Activated CD4-positive, alpha-beta T cell treated with anti-CD3 and anti-CD28 coated beads, Interleukin-2, amount 50 U/mL, for 16 hours (primary cell): Measurements from ENCODE around the gene VPS4B.
A peak's percentile ranks its signal among the peaks of the same experiment; 100 is the strongest.

ENCODE experiments used
- DNase-seq: peaks from one replicate; pipeline ENCODE4 v3.0.0-alpha.2; 2020

The VPS4B gene

DNA sequence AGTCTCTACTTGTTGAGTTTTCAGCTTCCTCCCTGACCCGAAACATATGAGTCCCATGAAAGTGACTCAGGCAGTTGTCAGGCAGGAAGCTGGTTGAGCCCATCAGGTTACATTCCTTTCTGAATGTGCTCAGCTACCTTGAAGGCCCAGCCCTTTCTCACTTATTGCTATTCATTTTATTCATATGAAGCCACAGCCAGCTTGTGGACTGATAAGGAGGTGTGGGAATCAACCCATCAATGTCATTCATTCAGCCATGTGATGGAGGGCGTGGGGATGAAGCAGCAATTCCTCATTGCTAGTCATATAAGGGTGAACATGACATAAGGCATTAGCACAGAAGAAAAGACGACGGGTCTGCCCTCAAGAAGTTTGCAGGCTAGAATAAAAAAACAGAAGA lies 5.3 kb upstream of the VPS4B start:
- no peak for DNase-seq

DNA sequence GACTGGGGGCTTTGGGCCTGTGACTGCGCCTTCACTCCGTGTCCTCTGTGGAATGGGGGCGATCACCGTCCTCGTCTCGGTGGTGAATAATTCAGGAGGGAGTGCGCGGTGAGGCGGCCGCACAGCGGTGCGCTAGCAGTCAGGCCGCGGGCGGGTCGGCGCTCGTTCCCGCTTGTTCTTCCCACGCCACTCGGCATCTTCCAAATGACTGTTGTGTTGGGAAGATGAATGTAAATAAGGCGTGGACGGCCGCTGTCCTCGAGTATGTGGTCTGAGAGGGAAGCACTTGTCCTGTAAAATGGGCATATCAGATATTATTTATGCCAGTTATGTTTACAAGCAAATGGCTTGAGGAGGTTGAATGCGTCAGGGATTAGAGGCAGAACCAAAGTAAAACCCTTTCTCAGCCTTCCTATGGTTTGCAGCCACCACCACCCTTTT lies 608 bp upstream of the VPS4B start:
- DNase-seq = no peak

DNA sequence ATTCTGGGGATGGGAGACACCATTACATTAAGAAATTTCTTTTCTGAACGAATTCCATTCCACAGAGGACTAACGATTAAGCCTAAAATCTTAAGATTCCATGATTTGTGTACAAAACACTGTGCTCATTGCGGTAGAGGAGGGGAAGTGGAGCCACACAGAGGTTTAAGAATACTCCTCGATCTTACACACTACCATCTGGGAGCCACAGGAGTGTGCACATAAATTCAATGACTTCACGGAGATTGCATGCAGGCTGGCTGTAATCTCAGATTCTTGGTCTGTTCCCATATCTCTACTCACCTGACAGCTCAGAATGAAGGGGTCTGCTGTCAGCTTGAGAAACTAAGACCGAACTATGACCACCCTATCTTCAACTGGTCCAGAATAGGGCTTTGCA lies 762 bp downstream of the VPS4B start:
- DNase-seq = no peak

DNA sequence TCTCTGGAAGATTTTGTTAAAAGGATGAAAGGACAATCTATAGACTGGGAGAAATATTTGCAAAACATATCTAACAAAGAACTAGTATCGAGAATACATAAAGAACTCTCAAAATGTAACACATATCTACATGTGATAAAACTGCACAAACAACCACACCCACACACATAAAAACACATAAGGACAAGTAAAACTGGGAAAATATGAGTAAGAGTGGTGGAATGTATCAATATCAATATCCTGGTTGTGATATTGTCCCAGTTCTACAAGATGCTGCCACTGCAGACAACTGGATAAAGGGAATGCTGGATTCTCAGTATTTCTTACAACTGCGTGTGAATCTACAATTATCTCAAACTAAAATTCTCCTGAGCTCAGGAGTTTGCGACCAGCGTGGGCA lies 9.3 kb downstream of the VPS4B start:
- DNase-seq = no peak

DNA sequence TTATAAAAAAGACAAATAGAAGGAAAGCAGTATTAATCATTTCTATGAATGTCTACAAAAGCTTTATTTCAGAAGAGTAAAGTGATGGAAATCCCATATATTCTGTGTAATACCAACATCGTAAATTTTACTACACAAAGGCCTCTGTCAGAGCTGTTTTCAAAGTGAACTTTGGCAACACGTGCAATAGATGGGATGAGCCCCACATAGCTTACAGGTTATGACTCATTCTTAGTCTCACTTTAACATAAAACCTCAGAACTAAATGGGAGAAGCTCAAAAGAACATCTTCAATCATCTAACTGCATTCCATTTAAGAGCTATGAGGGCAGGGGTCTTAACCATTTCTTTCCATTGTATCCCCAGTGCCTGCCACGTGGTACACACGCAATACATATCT lies 11.5 kb downstream of the VPS4B start:
- peak; percentile 53 for DNase-seq

DNA sequence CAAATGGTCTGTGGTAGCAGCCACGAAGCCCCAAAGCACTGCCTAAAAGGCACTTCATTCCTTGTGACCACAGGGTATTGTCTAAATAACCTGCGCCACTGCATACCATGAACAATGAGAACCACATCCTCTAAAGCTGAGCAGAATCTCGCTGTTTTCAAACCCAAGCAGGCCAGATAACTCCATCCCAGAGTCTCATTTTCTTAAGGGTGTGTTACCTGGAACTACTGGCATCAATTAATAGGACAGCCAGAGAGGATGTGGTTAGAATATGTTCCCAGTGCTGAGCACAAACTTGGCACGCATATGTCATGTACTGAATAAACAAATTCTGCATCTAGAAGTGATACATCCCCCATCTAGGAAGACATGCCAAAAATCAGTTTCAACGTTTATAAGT lies 13.0 kb downstream of the VPS4B start:
- peak; percentile 41 for DNase-seq

DNA sequence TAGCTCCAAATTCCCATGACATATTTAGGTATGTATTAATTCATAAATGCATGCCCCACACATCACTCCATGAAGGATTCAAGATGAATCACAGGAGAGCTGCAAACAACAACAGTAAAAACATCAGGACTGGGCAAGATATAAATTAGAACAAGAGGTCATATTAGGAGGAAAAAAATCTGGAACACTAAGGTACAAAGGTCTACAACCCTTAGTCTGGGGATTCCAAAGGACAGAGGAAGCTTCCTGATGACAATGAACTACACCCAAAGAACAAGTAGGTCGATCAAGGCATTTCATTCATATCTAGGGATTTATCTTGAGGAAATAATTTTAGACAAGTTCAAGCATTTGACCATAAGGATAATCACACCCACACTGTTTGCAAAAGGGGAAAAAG lies 14.5 kb downstream of the VPS4B start:
- DNase-seq = no peak

DNA sequence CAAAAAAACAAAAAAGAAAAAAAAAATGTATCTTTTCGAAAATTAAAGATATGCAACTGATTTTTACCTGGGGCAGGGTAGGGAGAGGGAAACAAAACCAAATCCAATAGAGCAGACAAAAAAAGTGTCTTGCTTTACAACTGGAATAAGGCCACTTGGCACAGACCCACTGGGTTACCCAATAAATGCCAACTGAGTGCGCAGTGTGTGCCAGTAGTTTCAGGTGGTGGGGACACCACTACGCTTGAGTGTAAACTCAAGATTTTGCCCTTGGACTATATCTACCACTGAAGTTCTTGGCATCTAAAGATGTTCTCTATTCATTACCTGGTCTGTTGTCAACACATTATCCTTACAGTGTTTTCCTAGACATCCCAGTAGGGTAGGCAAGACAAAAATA lies 16.3 kb downstream of the VPS4B start:
- no peak for DNase-seq

DNA sequence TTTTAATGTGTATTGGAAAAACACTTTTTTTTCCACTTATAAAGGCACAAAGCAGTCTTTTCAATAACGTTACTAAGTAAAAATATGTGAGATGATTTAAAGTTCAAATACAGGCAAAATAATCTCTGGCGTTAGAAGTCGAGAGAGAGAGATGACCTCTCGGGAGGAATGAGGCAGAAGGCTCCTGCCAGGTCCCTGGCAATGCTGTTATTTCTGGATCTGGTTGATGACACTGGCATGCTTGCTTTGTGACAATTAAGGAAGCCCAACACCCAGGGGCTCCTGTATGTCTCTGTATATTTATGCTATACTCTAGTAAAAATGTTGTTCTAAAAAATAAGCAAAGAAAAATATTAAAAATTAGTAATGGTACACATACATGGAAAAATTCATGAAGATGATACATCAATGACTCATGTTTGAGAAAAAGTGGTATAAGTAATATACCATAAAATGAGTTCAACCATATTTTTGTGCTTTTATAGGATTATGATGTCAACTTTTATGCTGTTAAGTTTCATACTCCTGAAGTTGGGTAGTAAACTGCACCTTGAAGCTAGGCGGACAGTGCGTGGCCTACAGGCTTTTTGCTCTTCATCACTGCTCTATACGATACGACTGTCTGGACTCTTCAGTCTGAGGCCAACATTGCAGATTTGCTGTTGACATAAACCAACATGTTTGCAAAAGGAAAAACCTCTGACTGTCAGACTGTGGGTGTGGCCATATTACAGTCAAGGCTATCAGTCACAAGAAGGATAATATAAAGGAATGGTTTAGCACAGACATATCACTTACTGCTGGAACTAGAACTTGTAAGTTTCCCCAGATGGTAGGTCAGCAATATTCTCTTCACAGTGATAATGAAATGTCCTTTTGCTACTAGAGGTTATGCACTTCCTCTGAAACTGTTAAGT lies 19.8 kb downstream of the VPS4B start:
- no peak for DNase-seq

DNA sequence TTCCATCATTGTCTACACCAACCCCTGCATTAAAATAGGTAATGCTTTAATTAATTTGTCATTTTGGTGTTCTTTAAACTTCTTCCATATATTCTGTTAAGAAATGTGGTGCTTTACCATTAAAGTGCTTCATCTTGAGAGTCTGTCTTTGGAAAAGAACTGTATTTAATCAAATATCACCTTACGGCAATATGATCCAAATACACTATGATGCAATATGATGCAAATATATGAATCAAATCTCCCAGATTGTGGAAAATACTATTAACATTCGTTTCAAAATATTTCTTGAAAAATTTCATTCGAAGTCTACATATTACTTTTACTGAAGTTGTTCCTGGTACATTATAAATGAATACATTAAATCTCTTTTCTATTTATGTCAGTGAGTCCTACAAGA lies 23.0 kb downstream of the VPS4B start:
- no peak for DNase-seq

DNA sequence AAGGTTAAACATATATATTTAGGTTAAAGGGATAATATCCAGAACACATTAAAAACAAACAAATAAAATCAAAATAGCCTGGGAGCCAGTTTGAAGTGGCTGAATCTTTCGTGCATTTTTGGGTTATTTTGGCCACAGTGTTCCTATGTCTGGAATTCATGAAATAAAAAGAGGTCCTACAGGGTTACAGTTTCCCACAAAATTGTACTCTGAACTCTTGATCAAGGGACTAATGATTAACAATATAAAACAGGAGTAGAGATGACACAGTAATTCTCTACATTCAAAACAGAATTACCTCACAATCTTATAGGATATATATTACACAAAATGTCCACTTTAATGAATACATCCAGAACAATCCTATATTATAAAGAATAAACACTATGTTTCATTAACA lies 24.9 kb downstream of the VPS4B start:
- no peak for DNase-seq

DNA sequence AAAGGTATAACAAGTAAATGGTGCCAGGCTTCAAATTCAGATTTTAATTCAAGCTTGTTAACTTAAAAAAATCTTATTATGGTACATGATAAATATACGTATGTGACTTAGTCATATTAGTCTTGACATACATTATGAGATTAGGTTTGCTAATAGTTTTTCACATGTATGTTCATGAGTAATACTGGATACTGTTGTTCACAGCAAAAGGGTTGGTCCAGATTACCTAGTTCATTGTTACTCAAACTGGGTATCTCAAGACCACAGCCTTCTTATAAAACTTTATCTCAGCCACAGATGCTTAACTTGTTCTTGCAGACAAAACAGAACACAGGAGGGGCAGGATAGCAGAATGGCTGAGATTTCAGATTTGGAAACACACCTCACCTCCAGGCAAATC lies 26.8 kb downstream of the VPS4B start:
- DNase-seq = peak; percentile 8

DNA sequence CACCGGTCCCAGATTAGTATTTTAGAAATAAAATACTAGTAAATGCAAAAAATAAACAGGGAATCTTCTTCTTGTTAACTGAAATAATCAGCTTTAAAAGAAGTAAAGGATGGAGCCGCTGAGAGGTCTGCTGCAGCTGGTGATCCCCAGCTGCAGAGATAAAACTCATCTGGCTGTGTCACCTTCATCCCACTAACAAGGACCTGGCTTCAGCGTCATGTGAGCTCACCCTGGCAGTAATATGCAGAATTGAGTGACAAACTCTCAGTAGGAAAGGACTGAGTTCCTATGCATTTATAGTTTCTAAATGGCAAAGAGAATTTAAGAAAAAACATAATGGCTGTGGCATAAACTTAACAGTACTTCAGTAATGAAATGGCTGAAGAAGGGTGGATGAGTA lies 27.3 kb downstream of the VPS4B start:
- DNase-seq = no peak

DNA sequence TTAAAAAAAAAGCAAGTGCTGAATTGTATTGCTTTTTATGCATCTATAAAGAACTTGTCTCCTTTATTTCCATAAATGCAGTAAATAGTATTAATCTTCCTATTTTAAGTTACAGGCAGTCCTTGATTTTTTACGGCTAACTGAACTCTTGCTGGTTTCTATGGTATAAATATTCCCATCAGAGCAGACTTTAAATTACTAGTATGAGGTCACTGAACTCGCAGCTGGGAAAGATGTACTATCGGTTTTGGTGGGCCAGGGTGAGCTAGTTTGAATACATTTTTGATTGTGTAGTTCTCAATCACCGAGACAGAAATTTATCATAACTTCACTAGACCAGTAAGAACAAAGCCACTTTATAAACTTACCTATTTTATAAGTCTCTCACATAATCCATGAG lies 34.4 kb downstream of the VPS4B start:
- DNase-seq = no peak

DNA sequence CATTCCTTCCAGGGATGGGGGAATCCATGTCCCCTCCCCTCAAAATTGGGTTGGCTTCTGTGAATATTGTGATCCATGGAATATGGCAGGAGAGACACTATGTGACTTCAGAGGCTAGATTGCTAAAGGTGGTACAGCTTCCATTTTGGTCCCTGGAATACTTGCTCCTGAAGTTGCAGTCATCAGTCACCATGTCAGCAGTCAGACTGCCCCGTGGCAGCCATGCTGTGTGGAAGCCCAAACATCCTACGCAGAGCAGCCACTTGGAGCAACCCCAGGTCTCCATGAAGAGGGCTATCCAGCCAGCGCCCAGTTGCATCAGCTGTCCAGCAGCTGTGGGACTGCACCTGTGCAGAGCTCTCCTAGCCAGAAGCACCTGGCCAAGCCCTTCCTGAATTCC lies 39.4 kb downstream of the VPS4B start:
- DNase-seq = no peak

DNA sequence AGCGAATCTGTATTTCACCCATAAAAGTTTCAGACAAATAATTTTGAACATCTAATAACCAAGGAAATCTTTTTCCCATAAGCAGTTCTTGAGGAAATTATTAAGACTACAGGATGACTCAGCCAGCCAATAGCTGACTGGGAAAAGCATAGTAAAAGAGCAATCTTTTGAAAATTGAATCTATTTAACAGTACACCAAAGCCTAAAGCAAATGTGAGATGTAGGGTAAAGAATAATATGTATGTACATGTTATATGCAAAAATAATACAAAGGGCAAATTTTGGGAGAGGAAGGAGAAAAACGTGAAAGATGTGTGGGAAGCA lies 42.7 kb downstream of the VPS4B start:
- no peak for DNase-seq

DNA sequence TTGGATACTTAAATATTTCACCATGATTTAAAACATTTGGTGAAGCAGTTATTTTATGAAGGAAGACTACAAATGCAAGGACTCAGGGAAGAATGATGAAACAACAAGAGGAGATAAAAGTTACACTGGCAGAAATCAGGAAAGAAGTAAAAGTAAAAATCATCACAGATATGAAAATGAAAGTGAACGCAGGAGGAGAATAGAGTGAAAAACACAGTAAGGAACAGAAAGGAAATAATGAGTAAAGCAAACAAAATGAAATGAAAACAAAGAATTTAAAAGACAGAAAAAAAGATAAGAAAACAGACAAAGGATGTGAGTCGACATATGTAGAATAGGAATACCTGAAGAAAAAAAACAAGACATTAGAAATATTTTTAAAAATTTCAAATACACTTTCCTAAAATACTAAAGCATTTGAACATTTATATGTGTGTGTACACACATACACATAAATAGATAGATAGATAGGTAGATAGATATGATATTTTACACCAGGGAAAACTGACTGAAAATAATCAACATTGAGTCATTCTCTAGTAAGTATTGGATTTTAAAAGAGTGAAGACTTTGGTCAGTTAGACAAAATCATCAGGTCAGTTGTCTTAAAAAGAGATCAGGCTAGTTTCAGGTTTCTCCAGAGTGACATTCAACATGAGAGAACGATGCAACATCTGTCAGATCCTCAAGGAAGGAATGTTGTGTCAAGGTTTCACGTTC lies 43.2 kb downstream of the VPS4B start:
- peak; percentile 25 for DNase-seq

DNA sequence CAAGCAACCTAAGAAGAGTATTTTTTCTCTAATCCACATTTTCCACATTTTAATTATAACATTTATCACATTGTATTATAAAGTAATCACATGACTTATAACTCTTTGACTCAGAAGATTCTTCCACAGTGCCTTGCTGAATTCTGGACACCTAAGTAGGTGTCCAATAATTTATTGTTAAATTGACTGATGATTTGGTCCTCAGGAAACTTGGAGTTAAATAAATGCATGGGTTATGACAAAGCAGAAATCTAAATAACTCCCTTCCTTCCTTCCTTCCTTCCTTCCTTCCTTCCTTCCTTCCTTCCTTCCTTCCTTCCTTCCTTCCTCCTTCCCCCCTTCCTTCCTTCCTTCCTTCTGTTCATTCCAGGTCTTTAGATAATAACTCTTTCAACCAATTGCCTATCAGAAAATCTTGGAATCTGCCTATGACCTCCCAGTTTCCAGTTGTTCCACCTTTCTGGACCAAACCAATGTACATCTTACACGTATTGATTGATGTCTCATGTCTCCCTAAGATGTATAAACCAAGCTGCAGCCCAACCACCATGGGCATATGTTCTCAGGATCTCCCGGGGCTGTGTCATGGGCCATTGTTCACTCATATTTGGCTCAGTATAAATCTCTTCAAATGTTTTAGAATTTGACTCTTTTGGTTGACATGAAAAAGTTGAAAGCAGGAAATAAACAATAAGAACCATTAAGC lies 44.8 kb downstream of the VPS4B start:
- DNase-seq = no peak

DNA sequence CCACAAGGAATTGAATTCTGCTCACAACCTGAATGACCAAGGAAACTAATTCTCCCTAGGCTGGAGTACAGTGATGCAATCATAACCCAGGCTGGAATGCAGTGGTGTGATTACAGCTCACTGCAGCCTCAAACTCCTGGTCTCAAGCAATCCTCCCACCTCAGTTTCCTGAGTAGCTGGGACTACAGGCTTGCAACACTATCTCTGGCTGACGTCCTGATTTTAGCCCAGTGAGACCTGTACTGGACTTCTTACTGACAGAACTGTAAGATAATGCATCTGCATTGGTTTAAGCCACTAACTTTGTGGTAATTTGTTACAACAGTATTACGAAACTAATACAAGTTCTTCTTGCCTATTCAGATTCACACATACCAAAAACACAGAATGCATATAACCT lies 45.7 kb downstream of the VPS4B start:
- DNase-seq = no peak

DNA sequence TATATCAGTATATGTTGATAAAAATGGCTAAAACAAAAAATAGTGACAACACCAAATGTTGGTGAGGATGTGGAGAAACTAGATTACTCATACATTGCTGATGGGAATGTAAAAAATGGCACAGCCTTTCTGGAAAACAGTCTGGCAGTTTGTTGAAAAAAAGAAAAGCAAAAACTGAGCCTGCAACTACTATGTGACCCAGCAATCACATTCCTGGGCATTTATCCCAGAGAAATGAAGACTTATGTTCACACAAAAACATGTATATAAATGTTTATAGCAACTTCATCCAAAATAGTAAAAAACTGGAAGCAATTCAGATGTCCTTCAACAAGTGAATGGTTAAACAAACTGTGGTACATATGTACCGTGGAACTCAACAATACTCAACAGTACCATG lies 47.7 kb downstream of the VPS4B start:
- DNase-seq = no peak

DNA sequence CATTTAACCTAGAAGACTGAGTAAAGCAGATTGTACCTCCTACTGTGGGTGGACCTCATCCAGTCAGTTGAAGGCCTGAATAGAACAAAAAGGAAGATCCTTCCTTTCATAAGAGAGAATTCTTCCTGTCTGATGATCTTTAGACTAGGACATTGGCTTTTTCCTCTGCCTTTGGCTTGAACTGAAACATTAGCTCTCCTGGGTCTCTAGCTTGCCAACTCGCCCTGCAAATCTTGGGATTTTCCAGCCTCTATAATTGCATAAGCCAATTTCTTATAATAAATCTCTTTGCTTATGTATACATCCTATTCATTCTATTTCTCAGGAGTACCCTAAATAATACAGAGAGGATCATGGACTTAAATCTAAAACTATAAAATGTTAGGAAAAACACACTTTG lies 49.1 kb downstream of the VPS4B start:
- no peak for DNase-seq

DNA sequence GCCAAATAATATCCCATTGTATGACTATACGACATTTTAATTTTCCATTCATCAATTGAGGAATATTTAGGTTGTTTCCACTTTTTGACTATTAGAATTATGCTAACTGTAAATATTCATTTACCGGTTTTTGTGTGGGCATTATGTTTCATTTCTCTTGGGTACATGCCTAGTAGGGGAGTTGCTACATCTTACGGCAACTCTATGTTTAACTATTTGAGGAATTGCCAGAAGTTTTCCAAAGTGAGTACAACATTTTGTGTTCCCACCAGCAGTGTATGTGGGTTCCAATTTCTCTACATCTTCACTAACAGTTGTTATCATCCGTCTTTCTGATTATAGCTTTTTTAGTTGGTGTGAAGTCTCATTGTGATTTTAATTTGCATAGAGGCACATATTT lies 53.7 kb downstream of the VPS4B start:
- DNase-seq = no peak

DNA sequence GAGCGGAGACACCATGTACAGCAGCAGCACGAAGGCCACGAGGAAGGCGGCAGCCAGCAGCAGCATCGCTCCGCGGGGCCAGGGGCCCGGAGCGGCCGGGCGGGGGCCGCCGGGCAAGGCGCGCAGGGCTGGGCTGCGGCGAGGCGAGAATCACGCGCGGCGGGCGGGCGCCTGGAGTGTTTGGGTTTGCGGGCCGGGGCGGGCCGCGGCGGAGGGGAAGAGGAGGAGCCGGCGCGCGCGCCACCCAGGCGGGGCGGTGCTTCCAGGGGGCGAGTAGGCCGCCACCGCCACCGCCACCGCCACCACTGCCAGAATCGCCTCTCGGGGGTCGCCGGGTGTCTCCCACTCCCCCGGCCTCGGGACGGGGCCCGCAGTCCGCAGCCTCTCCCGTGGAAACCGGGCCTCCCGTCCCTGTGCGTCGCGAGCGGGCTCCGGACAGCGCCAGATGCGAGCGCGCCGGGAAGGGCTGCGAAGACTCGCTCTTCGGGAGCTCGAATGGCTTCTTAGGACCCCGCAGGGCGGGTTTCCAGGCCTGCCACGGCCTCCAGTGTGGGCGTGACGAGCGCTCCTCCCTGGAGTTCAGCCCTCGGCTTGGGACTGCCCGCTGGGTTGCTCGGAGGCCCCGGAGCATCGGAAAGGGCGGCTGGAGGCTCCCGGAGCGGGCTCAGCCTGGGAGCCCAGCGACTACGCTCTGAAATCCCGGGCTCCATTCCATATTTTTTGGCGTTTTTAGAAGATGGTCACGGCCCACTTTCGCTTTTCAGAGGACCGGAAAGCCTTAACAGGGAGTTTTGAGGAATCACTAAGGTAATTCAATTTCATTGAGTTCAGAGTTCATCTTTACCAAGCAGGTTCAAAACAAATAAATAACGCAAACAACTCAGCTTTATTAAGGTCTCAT lies 55.0 kb downstream of the VPS4B start, which contains the start of gene KDSR:
TSS of gene KDSR (minus strand) at position 154 of the 901 bp plus-strand sequence. CDS start at position 66, 88 bp downstream.
- DNase-seq = peak; percentile 85
